DOHH2 (cell line): ENCODE results near the gene SAP130.

Experiments
- H3F3A ChIP-seq: fragments of 200-600 bp; sonication (generic), shearing (Covaris generic); 2 replicates; pipeline ENCODE4 v1.6.0; 2016; ENCODE audit warnings: antibody characterized with exemption, mild to moderate bottlenecking; ENCODE audit not compliant: control insufficient read depth, insufficient read depth
- H3K27ac ChIP-seq: fragments of 200-600 bp; sonication (generic); 2 replicates; pipeline ENCODE4 v1.5.1; 2014; ENCODE audit warnings: low read depth, mild to moderate bottlenecking, low read length, moderate library complexity
- H3K27me3 ChIP-seq: fragments of 200-600 bp; sonication (generic); 2 replicates; pipeline ENCODE4 v1.6.1; 2014; ENCODE audit warnings: mild to moderate bottlenecking, low read length, mixed read lengths; ENCODE audit not compliant: control insufficient read depth
- H3K36me3 ChIP-seq: fragments of 200-600 bp; sonication (generic); 2 replicates; pipeline ENCODE4 v1.6.1; 2014; ENCODE audit warnings: mild to moderate bottlenecking, low read length, moderate library complexity, mixed read lengths; ENCODE audit not compliant: control insufficient read depth
- H3K4me1 ChIP-seq: fragments of 200-600 bp; sonication (generic); 2 replicates; pipeline ENCODE4 v1.6.1; 2014; ENCODE audit warnings: mild to moderate bottlenecking, low read length, mixed read lengths; ENCODE audit not compliant: control insufficient read depth
- H3K4me2 ChIP-seq: fragments of 200-600 bp; sonication (generic); 2 replicates; pipeline ENCODE4 v1.6.0; 2014; ENCODE audit warnings: mild to moderate bottlenecking, low read length, moderate library complexity
- H3K4me3 ChIP-seq: fragments of 200-600 bp; sonication (generic); 2 replicates; pipeline ENCODE4 v1.5.1; 2014; ENCODE audit warnings: mild to moderate bottlenecking, low read length, mixed read lengths
- H3K79me2 ChIP-seq: fragments of 200-600 bp; sonication (generic); 2 replicates; pipeline ENCODE4 v1.6.1; 2014; ENCODE audit warnings: mild to moderate bottlenecking, low read length, mixed read lengths; ENCODE audit not compliant: control insufficient read depth
- H3K9me2 ChIP-seq: fragments of 200-600 bp; sonication (generic); replicated peaks from 2 replicates; pipeline ENCODE4 v1.6.1; 2014; ENCODE audit warnings: mild to moderate bottlenecking, low read length, mixed read lengths; ENCODE audit not compliant: control insufficient read depth
- H3K9me3 ChIP-seq: fragments of 200-600 bp; sonication (generic); 2 replicates; pipeline ENCODE4 v1.6.1; 2014; ENCODE audit warnings: antibody characterized with exemption, low read length, mixed read lengths; ENCODE audit not compliant: control insufficient read depth, insufficient read depth
- H4K20me1 ChIP-seq: fragments of 200-600 bp; sonication (generic); 2 replicates; pipeline ENCODE4 v1.6.0; 2014; ENCODE audit warnings: low read depth, mild to moderate bottlenecking, antibody characterized with exemption, low read length, moderate library complexity; ENCODE audit not compliant: control insufficient read depth, insufficient read depth
- EZH2phosphoT487 ChIP-seq: fragments of 200-600 bp; sonication (generic); IDR thresholded peaks from 2 replicates; pipeline ENCODE4 v1.6.1; 2017; ENCODE audit warnings: borderline replicate concordance, mild to moderate bottlenecking, antibody characterized with exemption, low read length, moderate library complexity, mixed read lengths
- TF ChIP-seq, protein P1 (sequence below): fragments of 200-600 bp; sonication (generic); IDR thresholded peaks from one replicate; pipeline ENCODE4 v1.5.1; 2014; ENCODE audit warnings: antibody characterized with exemption, mild to moderate bottlenecking, low read depth, low read length; ENCODE audit not compliant: poor library complexity, severe bottlenecking

Gene SAP130

DNA sequence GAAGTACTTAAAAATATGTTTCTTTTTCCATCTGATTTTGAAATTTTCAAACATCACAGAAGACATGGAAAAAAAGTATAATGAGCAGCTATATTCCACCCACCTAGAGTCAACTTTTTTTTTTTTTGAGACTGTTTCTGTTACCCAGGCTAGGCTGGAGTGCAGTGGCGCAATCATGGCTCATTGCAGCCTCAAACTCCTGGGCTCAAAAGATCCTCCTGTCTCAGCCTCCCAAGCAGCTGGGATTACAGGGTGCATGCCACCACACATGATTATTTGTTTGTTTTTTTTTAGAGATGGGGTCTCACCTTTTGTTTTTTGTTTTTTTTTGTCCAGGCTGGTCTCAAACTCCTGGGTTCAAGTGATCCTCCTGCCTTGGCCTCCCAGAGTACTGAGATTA, 36.5 kb upstream of the SAP130 start:
- Histone ChIP-seq H3K9me2 (no peaks in the 10 kb centered on the region), H3K4me3 (no peak overlapping the region), H4K20me1 (no peaks in the 10 kb centered on the region), H3K9me3 (no peaks in the 10 kb centered on the region), H3K27me3 (0 out of 2 replicates have a peak, but pooled peaks cover 6% of the 10 kb centered on the region), H3K36me3 (no peaks in the 10 kb centered on the region), H3F3A (no peaks in the 10 kb centered on the region), H3K4me1 (no peaks in the 10 kb centered on the region), H3K27ac (no peak overlapping the region), H3K79me2 (no peaks in the 10 kb centered on the region), H3K4me2 (no peak overlapping the region)
- no peak for TF ChIP-seq EZH2phosphoT487
- TF ChIP-seq, protein P1, sequence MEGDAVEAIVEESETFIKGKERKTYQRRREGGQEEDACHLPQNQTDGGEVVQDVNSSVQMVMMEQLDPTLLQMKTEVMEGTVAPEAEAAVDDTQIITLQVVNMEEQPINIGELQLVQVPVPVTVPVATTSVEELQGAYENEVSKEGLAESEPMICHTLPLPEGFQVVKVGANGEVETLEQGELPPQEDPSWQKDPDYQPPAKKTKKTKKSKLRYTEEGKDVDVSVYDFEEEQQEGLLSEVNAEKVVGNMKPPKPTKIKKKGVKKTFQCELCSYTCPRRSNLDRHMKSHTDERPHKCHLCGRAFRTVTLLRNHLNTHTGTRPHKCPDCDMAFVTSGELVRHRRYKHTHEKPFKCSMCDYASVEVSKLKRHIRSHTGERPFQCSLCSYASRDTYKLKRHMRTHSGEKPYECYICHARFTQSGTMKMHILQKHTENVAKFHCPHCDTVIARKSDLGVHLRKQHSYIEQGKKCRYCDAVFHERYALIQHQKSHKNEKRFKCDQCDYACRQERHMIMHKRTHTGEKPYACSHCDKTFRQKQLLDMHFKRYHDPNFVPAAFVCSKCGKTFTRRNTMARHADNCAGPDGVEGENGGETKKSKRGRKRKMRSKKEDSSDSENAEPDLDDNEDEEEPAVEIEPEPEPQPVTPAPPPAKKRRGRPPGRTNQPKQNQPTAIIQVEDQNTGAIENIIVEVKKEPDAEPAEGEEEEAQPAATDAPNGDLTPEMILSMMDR, result no peak

GRCh38 chr2:128062571-128062970, 34.7 kb upstream of the SAP130 start:
- Histone ChIP-seq H3K27ac (no peak overlapping the region), H3K9me2 (no peaks in the 10 kb centered on the region), H3K36me3 (no peaks in the 10 kb centered on the region), H3K79me2 (no peaks in the 10 kb centered on the region), H3K4me1 (no peaks in the 10 kb centered on the region), H3K9me3 (no peaks in the 10 kb centered on the region), H4K20me1 (no peaks in the 10 kb centered on the region), H3K4me3 (no peak overlapping the region), H3F3A (no peaks in the 10 kb centered on the region), H3K4me2 (no peak overlapping the region), H3K27me3 (0 out of 2 replicates have a peak, but pooled peaks cover 6% of the 10 kb centered on the region)
- TF ChIP-seq EZH2phosphoT487, result no peak
- TF ChIP-seq, protein P1, result no peak

DNA sequence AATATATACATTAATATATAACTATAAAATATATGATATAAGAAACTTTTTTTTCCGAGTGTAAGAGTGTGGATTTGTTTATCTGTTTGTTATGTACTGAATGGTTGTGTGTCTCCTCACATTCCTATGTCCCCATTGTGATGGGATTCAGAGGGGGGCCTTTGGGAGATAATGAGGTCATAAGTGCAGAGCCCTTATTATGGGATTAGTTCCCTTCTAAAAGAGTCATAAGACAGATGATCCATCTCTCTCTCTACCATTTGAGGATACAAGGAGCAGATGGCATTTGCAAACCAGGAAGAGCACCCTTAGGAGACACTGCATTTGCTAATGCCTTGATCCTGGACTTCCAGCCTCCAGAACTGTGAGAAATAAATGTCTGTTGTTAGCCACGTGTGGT, 30.3 kb upstream of the SAP130 start:
- H3K9me2 ChIP-seq, result no peaks in the 10 kb centered on the region
- no peak overlapping the region for H3K4me2 ChIP-seq
- TF ChIP-seq, protein P1, result no peak
- no peak for TF ChIP-seq EZH2phosphoT487
- no peaks in the 10 kb centered on the region for H3F3A ChIP-seq
- no peak overlapping the region for H3K4me3 ChIP-seq
- H3K27me3 ChIP-seq, result 0 out of 2 replicates have a peak, but pooled peaks cover 6% of the 10 kb centered on the region
- H3K27ac ChIP-seq, result no peak overlapping the region
- no peaks in the 10 kb centered on the region for H4K20me1 ChIP-seq
- H3K36me3 ChIP-seq, result no peaks in the 10 kb centered on the region
- H3K4me1 ChIP-seq, result no peaks in the 10 kb centered on the region
- H3K9me3 ChIP-seq, result no peaks in the 10 kb centered on the region
- no peaks in the 10 kb centered on the region for H3K79me2 ChIP-seq
